ENCODE data around the gene FGGY. TPM values are rescaled to one million over a fixed set of nuclear protein-coding genes. Genes with fewer than 3 reads are reported as not detected.

The FGGY gene
- total RNA-seq, 1 donor from 2014 or later: 52.2 TPM

- Histone ChIP-seq H3K4me1 (ENCODE audit: control insufficient read depth in 3 of 3, insufficient read depth in 3 of 3, low read length in 3 of 3) (peaks cover 34 to 45% (median 45%) of the 10 kb centered on the region in 3 donors), H3K9me3 (ENCODE audit: control insufficient read depth in 3 of 3, low read length in 3 of 3) (no peaks in the 10 kb centered on the region), H3K9ac (ENCODE audit: low read depth in 1 of 3, low read length in 3 of 3) (peak overlapping the region in 1 of 3 donors; percentile 59), H3K4me3 (ENCODE audit: low read length in 3 of 3) (no peak overlapping the region), H3K36me3 (ENCODE audit: control insufficient read depth in 3 of 3, insufficient read depth in 3 of 3, low read length in 3 of 3) (no peaks in the 10 kb centered on the region), H3K27me3 (ENCODE audit: control insufficient read depth in 3 of 3, insufficient read depth in 3 of 3, low read length in 3 of 3) (no peaks in the 10 kb centered on the region), H3K27ac (ENCODE audit: low read depth, low read length) (peak overlapping the region; percentile 55)
These were observed 297.2 kb downstream of the FGGY start for GRCh38 chr1:59593798-59594790.

- peak overlapping the region; percentile 75 for H3K27ac ChIP-seq (ENCODE audit: low read depth, low read length)
- H3K27me3 ChIP-seq (ENCODE audit: control insufficient read depth in 3 of 3, insufficient read depth in 3 of 3, low read length in 3 of 3): no peaks in the 10 kb centered on the region
- H3K4me1 ChIP-seq (ENCODE audit: control insufficient read depth in 3 of 3, insufficient read depth in 3 of 3, low read length in 3 of 3): peaks cover 38 to 55% (median 45%) of the 10 kb centered on the region in 3 donors
- H3K36me3 ChIP-seq (ENCODE audit: control insufficient read depth in 3 of 3, insufficient read depth in 3 of 3, low read length in 3 of 3): no peaks in the 10 kb centered on the region
- H3K4me3 ChIP-seq (ENCODE audit: low read length in 3 of 3): no peak overlapping the region
- no peaks in the 10 kb centered on the region for H3K9me3 ChIP-seq (ENCODE audit: control insufficient read depth in 3 of 3, low read length in 3 of 3)
- H3K9ac ChIP-seq (ENCODE audit: low read depth in 1 of 3, low read length in 3 of 3): peak overlapping the region in 2 of 3 donors; percentile 21 to 27
These were observed 298.9 kb downstream of the FGGY start for GRCh38 chr1:59595774-59596173.

GRCh38 chr1:59596432-59596831, 299.5 kb downstream of the FGGY start:
- Histone ChIP-seq H3K27ac (ENCODE audit: low read depth, low read length) (peak overlapping the region; percentile 75), H3K4me1 (ENCODE audit: control insufficient read depth in 3 of 3, insufficient read depth in 3 of 3, low read length in 3 of 3) (peaks cover 44 to 62% (median 50%) of the 10 kb centered on the region in 3 donors), H3K9ac (ENCODE audit: low read depth in 1 of 3, low read length in 3 of 3) (peak overlapping the region in 1 of 3 donors; percentile 60)

GRCh38 chr1:59596956-59597355, 300.1 kb downstream of the FGGY start:
- Histone ChIP-seq H3K27ac (ENCODE audit: low read depth, low read length) (peak overlapping the region; percentile 75), H3K9ac (ENCODE audit: low read depth in 1 of 3, low read length in 3 of 3) (peak overlapping the region in 1 of 3 donors; percentile 60), H3K9me3 (ENCODE audit: control insufficient read depth in 3 of 3, low read length in 3 of 3) (no peaks in the 10 kb centered on the region), H3K4me3 (ENCODE audit: low read length in 3 of 3) (no peak overlapping the region), H3K36me3 (ENCODE audit: control insufficient read depth in 3 of 3, insufficient read depth in 3 of 3, low read length in 3 of 3) (no peaks in the 10 kb centered on the region), H3K27me3 (ENCODE audit: control insufficient read depth in 3 of 3, insufficient read depth in 3 of 3, low read length in 3 of 3) (no peaks in the 10 kb centered on the region), H3K4me1 (ENCODE audit: control insufficient read depth in 3 of 3, insufficient read depth in 3 of 3, low read length in 3 of 3) (peaks cover 48 to 67% (median 50%) of the 10 kb centered on the region in 3 donors)

More at GRCh38 chr1:59596432-59596831, 299.5 kb downstream of the FGGY start:
- Histone ChIP-seq H3K9me3 (ENCODE audit: control insufficient read depth in 3 of 3, low read length in 3 of 3) (no peaks in the 10 kb centered on the region), H3K36me3 (ENCODE audit: control insufficient read depth in 3 of 3, insufficient read depth in 3 of 3, low read length in 3 of 3) (no peaks in the 10 kb centered on the region), H3K27me3 (ENCODE audit: control insufficient read depth in 3 of 3, insufficient read depth in 3 of 3, low read length in 3 of 3) (no peaks in the 10 kb centered on the region), H3K4me3 (ENCODE audit: low read length in 3 of 3) (peak overlapping the region in 1 of 3 donors; percentile 20)

GRCh38 chr1:59597420-59598119, 300.7 kb downstream of the FGGY start:
- no peaks in the 10 kb centered on the region for H3K27me3 ChIP-seq (ENCODE audit: control insufficient read depth in 3 of 3, insufficient read depth in 3 of 3, low read length in 3 of 3)
- H3K27ac ChIP-seq (ENCODE audit: low read depth, low read length): peak overlapping the region; percentile 75

GRCh38 chr1:59598120-59598440, 301.2 kb downstream of the FGGY start:
- Histone ChIP-seq H3K27ac (ENCODE audit: low read depth, low read length) (peak overlapping the region; percentile 75), H3K27me3 (ENCODE audit: control insufficient read depth in 3 of 3, insufficient read depth in 3 of 3, low read length in 3 of 3) (no peaks in the 10 kb centered on the region), H3K9me3 (ENCODE audit: control insufficient read depth in 3 of 3, low read length in 3 of 3) (no peaks in the 10 kb centered on the region), H3K9ac (ENCODE audit: low read depth in 1 of 3, low read length in 3 of 3) (peak overlapping the region in 1 of 3 donors; percentile 17), H3K4me1 (ENCODE audit: control insufficient read depth in 3 of 3, insufficient read depth in 3 of 3, low read length in 3 of 3) (peaks cover 48 to 71% (median 50%) of the 10 kb centered on the region in 3 donors), H3K36me3 (ENCODE audit: control insufficient read depth in 3 of 3, insufficient read depth in 3 of 3, low read length in 3 of 3) (no peaks in the 10 kb centered on the region), H3K4me3 (ENCODE audit: low read length in 3 of 3) (no peak overlapping the region)

More at GRCh38 chr1:59597420-59598119, 300.7 kb downstream of the FGGY start:
- Histone ChIP-seq H3K4me1 (ENCODE audit: control insufficient read depth in 3 of 3, insufficient read depth in 3 of 3, low read length in 3 of 3) (peaks cover 48 to 70% (median 50%) of the 10 kb centered on the region in 3 donors), H3K4me3 (ENCODE audit: low read length in 3 of 3) (no peak overlapping the region), H3K9ac (ENCODE audit: low read depth in 1 of 3, low read length in 3 of 3) (peak overlapping the region in 2 of 3 donors; percentile 12 to 17), H3K9me3 (ENCODE audit: control insufficient read depth in 3 of 3, low read length in 3 of 3) (no peaks in the 10 kb centered on the region), H3K36me3 (ENCODE audit: control insufficient read depth in 3 of 3, insufficient read depth in 3 of 3, low read length in 3 of 3) (no peaks in the 10 kb centered on the region)

GRCh38 chr1:59601041-59601441, 304.1 kb downstream of the FGGY start:
- Histone ChIP-seq H3K9ac (ENCODE audit: low read depth in 1 of 3, low read length in 3 of 3) (peak overlapping the region in 2 of 3 donors; percentile 24 to 42), H3K4me1 (ENCODE audit: control insufficient read depth in 3 of 3, insufficient read depth in 3 of 3, low read length in 3 of 3) (peaks cover 35 to 63% (median 37%) of the 10 kb centered on the region in 3 donors), H3K36me3 (ENCODE audit: control insufficient read depth in 3 of 3, insufficient read depth in 3 of 3, low read length in 3 of 3) (no peaks in the 10 kb centered on the region), H3K27me3 (ENCODE audit: control insufficient read depth in 3 of 3, insufficient read depth in 3 of 3, low read length in 3 of 3) (no peaks in the 10 kb centered on the region), H3K27ac (ENCODE audit: low read depth, low read length) (peak overlapping the region; percentile 66), H3K4me3 (ENCODE audit: low read length in 3 of 3) (peak overlapping the region in 1 of 3 donors; percentile 23), H3K9me3 (ENCODE audit: control insufficient read depth in 3 of 3, low read length in 3 of 3) (no peaks in the 10 kb centered on the region)

- peaks cover 28 to 56% (median 29%) of the 10 kb centered on the region in 3 donors for H3K4me1 ChIP-seq (ENCODE audit: control insufficient read depth in 3 of 3, insufficient read depth in 3 of 3, low read length in 3 of 3)
- no peaks in the 10 kb centered on the region for H3K27me3 ChIP-seq (ENCODE audit: control insufficient read depth in 3 of 3, insufficient read depth in 3 of 3, low read length in 3 of 3)
- H3K36me3 ChIP-seq (ENCODE audit: control insufficient read depth in 3 of 3, insufficient read depth in 3 of 3, low read length in 3 of 3): no peaks in the 10 kb centered on the region
- no peak overlapping the region for H3K4me3 ChIP-seq (ENCODE audit: low read length in 3 of 3)
- peak overlapping the region; percentile 66 for H3K27ac ChIP-seq (ENCODE audit: low read depth, low read length)
- H3K9ac ChIP-seq (ENCODE audit: low read depth in 1 of 3, low read length in 3 of 3): no peak overlapping the region
- H3K9me3 ChIP-seq (ENCODE audit: control insufficient read depth in 3 of 3, low read length in 3 of 3): no peaks in the 10 kb centered on the region
These were observed 304.9 kb downstream of the FGGY start for GRCh38 chr1:59601811-59602210.

GRCh38 chr1:59604191-59604590, 307.3 kb downstream of the FGGY start:
- Histone ChIP-seq H3K9me3 (ENCODE audit: control insufficient read depth in 3 of 3, low read length in 3 of 3) (no peaks in the 10 kb centered on the region), H3K27me3 (ENCODE audit: control insufficient read depth in 3 of 3, insufficient read depth in 3 of 3, low read length in 3 of 3) (no peaks in the 10 kb centered on the region), H3K4me3 (ENCODE audit: low read length in 3 of 3) (no peak overlapping the region), H3K4me1 (ENCODE audit: control insufficient read depth in 3 of 3, insufficient read depth in 3 of 3, low read length in 3 of 3) (peaks cover 20 to 59% (median 21%) of the 10 kb centered on the region in 3 donors), H3K9ac (ENCODE audit: low read depth in 1 of 3, low read length in 3 of 3) (no peak overlapping the region), H3K36me3 (ENCODE audit: control insufficient read depth in 3 of 3, insufficient read depth in 3 of 3, low read length in 3 of 3) (peaks cover 0 to 7% (median 0%) of the 10 kb centered on the region in 3 donors), H3K27ac (ENCODE audit: low read depth, low read length) (no peak overlapping the region)
